HepG2 (cell line): ENCODE data around the gene ERFL. TPM values are rescaled to one million over a fixed set of nuclear protein-coding genes. Genes with fewer than 3 reads are reported as not detected.

ENCODE experiments used
- ATF1 ChIP-seq: IDR thresholded peaks from 2 replicates; pipeline ENCODE4 v1.6.1; 2016; ENCODE audit warnings: mild to moderate bottlenecking, control low read depth
- KDM3A ChIP-seq: IDR thresholded peaks from 2 replicates; pipeline ENCODE4 v1.6.1; 2018; ENCODE audit warnings: low read depth, missing compliant biosample characterization
- PRDM15 ChIP-seq: sonication (generic); formaldehyde crosslinking; IDR thresholded peaks from 2 replicates; pipeline ENCODE4 v1.4.0; 2020; ENCODE audit warnings: missing genetic modification reagents
- SOX6 ChIP-seq, 2 experiments: fragments of 450-650 bp in 1 of 2; sonication (generic) in 1 of 2; formaldehyde crosslinking in 1 of 2; IDR thresholded peaks; 2 replicates each; pipeline versions ENCODE4 v1.4.0 to v1.6.1; 2017 to 2020; ENCODE audit warnings: antibody characterized with exemption in 1 of 2, mild to moderate bottlenecking in 1 of 2, missing genetic modification reagents in 1 of 2
- THYN1 ChIP-seq: sonication (generic); formaldehyde crosslinking; IDR thresholded peaks from 2 replicates; pipeline ENCODE4 v1.8.1; 2023; ENCODE audit warnings: low read depth, mild to moderate bottlenecking, moderate library complexity, missing genetic modification reagents, borderline replicate concordance
- YEATS2 ChIP-seq: sonication (generic); formaldehyde crosslinking; IDR thresholded peaks from 2 replicates; pipeline ENCODE4 v1.4.0; 2020; ENCODE audit warnings: missing genetic modification reagents, borderline replicate concordance
- ZBTB21 ChIP-seq: sonication (generic); formaldehyde crosslinking; IDR thresholded peaks from 2 replicates; pipeline ENCODE4 v1.4.0; 2020; ENCODE audit warnings: missing genetic modification reagents
- polyA plus RNA-seq, 8 experiments: library from polyadenylated mRNA; depleted of rRNA in 3 of 8; stranded (reverse) in 7 of 8; unstranded in 1 of 8; fragments of >200 nt; fragmentation: Illumina TruSeq in 4 of 8; extraction: Trizol in 4 of 8; gene quantifications; 2 replicates each; pipeline versions ENCODE4 v1.2.1 to v1.2.3, GENCODE V29; 2011 to 2016; ENCODE audit warnings: low read depth in 4 of 8, missing spikeins in 1 of 8, mixed read lengths in 1 of 8; ENCODE audit not compliant: insufficient read depth in 1 of 8
- total RNA-seq, 5 experiments: library from RNA; depleted of rRNA; stranded (reverse); fragments of >200 nt; fragmentation: Illumina TruSeq; extraction: Trizol; gene quantifications; 2 replicates each; pipeline ENCODE4 v1.2.3, GENCODE V29; 2016; ENCODE audit warnings: low read depth in 1 of 5
- TF ChIP-seq, protein P1 (sequence below): sonication (generic); formaldehyde crosslinking; IDR thresholded peaks from 2 replicates; pipeline ENCODE4 v1.4.0; 2020; ENCODE audit warnings: missing genetic modification reagents, borderline replicate concordance

The ERFL gene
- total and polyA plus RNA-seq, 2 of the 13 experiments (the other 11 are each of a cell fraction or from before 2014, with no cell fraction given) = not detected

GRCh38 chr19:41897181-41897580 lies 31.1 kb downstream of the ERFL start (continued):
- TF ChIP-seq PRDM15 (CRISPR knock-in tag) = no peak
- TF ChIP-seq KDM3A (CRISPR knock-in tag) = no peak
- no peak for TF ChIP-seq SOX6 (IDR thresholded peaks at IDR 0.05)
- no peak for TF ChIP-seq SOX6 (CRISPR knock-in tag; IDR thresholded peaks at IDR 0.05)
- TF ChIP-seq, protein P1, sequence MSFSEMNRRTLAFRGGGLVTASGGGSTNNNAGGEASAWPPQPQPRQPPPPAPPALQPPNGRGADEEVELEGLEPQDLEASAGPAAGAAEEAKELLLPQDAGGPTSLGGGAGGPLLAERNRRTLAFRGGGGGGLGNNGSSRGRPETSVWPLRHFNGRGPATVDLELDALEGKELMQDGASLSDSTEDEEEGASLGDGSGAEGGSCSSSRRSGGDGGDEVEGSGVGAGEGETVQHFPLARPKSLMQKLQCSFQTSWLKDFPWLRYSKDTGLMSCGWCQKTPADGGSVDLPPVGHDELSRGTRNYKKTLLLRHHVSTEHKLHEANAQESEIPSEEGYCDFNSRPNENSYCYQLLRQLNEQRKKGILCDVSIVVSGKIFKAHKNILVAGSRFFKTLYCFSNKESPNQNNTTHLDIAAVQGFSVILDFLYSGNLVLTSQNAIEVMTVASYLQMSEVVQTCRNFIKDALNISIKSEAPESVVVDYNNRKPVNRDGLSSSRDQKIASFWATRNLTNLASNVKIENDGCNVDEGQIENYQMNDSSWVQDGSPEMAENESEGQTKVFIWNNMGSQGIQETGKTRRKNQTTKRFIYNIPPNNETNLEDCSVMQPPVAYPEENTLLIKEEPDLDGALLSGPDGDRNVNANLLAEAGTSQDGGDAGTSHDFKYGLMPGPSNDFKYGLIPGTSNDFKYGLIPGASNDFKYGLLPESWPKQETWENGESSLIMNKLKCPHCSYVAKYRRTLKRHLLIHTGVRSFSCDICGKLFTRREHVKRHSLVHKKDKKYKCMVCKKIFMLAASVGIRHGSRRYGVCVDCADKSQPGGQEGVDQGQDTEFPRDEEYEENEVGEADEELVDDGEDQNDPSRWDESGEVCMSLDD (CRISPR knock-in tag) = no peak
- no peak for TF ChIP-seq ZBTB21 (CRISPR knock-in tag)
- no peak for TF ChIP-seq THYN1 (CRISPR knock-in tag)
- no peak for TF ChIP-seq YEATS2
- no peak for TF ChIP-seq ATF1 (CRISPR knock-in tag)
